HEK293T (cell line): Measurements from ENCODE around the gene LYVE1.
"Not testable (repeated sequence)": the region's sequence is repeated elsewhere in the genome, so short reads cannot be mapped to it uniquely, and the experiment has no call there.

Experiments used
- BHLHE40 ChIP-seq: fragments of 450-650 bp; IDR thresholded peaks from 2 replicates; pipeline ENCODE4 v1.6.1; 2016; ENCODE audit warnings: mild to moderate bottlenecking, moderate library complexity, borderline replicate concordance
- FOXK2 ChIP-seq: fragments of 450-650 bp; IDR thresholded peaks from 2 replicates; pipeline ENCODE4 v1.6.1; 2016; ENCODE audit warnings: mild to moderate bottlenecking
- HDGF ChIP-seq: fragments of 450-650 bp; IDR thresholded peaks from 2 replicates; pipeline ENCODE4 v1.6.1; 2017; ENCODE audit warnings: antibody characterized with exemption, borderline replicate concordance
- L3MBTL2 ChIP-seq: fragments of 450-650 bp; conservative IDR thresholded peaks from 2 replicates; pipeline ENCODE4 v1.6.1; 2016; ENCODE audit warnings: mild to moderate bottlenecking
- LEF1 ChIP-seq: fragments of 450-650 bp; IDR thresholded peaks from 2 replicates; pipeline ENCODE4 v1.6.1; 2017; ENCODE audit warnings: mild to moderate bottlenecking, borderline replicate concordance
- NFRKB ChIP-seq: fragments of 450-650 bp; IDR thresholded peaks from 2 replicates; pipeline ENCODE4 v1.6.1; 2016; ENCODE audit warnings: mild to moderate bottlenecking, moderate library complexity
- SP1 ChIP-seq: fragments of 450-650 bp; IDR thresholded peaks from 2 replicates; pipeline ENCODE4 v1.6.1; 2017
- SUZ12 ChIP-seq: fragments of 450-650 bp; IDR thresholded peaks from 2 replicates; pipeline ENCODE4 v1.6.1; 2016; ENCODE audit warnings: mild to moderate bottlenecking
- TARDBP ChIP-seq: fragments of 450-650 bp; IDR thresholded peaks from 2 replicates; pipeline ENCODE4 v1.6.1; 2016
- TF ChIP-seq, protein P1 (sequence below): fragments of 450-650 bp; IDR thresholded peaks from 2 replicates; pipeline ENCODE4 v1.6.1; 2016

DNA sequence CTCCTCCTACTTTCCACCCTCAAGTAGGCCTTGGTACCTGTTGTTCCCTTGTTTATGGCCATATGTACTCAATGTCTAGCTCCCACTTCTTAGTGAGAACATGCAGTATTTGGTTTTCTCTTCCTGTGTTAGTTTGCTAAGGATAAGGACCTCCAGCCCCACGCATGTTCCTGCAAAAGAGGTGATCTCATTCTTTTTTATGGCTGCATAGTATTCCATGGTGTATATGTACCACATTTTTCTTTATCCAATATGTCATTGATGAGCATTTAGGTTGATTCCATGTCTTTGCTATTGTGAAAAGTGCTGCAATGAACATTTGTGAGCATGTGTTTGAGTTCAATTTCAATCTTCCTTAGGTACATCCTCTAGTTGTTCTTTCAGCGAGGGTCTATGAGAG lies 27.4 kb upstream of the LYVE1 start:
- TF ChIP-seq TARDBP, L3MBTL2, LEF1, BHLHE40, SUZ12, FOXK2, NFRKB, SP1, HDGF: not testable (repeated sequence)
- TF ChIP-seq, protein P1, sequence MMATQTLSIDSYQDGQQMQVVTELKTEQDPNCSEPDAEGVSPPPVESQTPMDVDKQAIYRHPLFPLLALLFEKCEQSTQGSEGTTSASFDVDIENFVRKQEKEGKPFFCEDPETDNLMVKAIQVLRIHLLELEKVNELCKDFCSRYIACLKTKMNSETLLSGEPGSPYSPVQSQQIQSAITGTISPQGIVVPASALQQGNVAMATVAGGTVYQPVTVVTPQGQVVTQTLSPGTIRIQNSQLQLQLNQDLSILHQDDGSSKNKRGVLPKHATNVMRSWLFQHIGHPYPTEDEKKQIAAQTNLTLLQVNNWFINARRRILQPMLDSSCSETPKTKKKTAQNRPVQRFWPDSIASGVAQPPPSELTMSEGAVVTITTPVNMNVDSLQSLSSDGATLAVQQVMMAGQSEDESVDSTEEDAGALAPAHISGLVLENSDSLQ, result not testable (repeated sequence)
